Testis (tissue), 3 donors: ENCODE data around the gene BARX1. TPM values are rescaled to one million over a fixed set of nuclear protein-coding genes. Genes with fewer than 3 reads are reported as not detected.
A peak's percentile ranks its signal among the peaks of the same experiment; 100 is the strongest.

Source experiments
- DNase-seq: peaks from one replicate; pipeline ENCODE4 v3.0.0-alpha.2; 2019
- H3K27ac ChIP-seq, 2 donors: fragments of 200-600 bp; sonication (generic); one replicate each; pipeline ENCODE4 v1.5.1; 2019
- H3K27me3 ChIP-seq: fragments of 200-600 bp; sonication (generic); one replicate; pipeline ENCODE4 v1.5.1; 2019
- H3K36me3 ChIP-seq: fragments of 200-600 bp; sonication (generic); one replicate; pipeline ENCODE4 v1.5.1; 2017; ENCODE audit warnings: low read depth; ENCODE audit errors: missing control alignments
- H3K4me1 ChIP-seq: fragments of 200-600 bp; sonication (generic); one replicate; pipeline ENCODE4 v1.5.1; 2019
- H3K4me3 ChIP-seq, 2 donors: fragments of 200-600 bp; sonication (generic); one replicate each; pipeline ENCODE4 v1.5.1; 2017 to 2019
- H3K9me3 ChIP-seq: fragments of 200-600 bp; sonication (generic); one replicate; pipeline ENCODE4 v1.5.1; 2017
- CTCF ChIP-seq, 3 experiments: fragments of 450-650 bp in 2 of 3; fragments of 200-600 bp in 1 of 3; sonication (generic) in 1 of 3; IDR thresholded peaks; one replicate each; pipeline ENCODE4 v1.5.1; 2016 to 2019; ENCODE audit warnings: antibody characterized with exemption in 3 of 3, mild to moderate bottlenecking in 2 of 3, moderate library complexity in 1 of 3
- POLR2A ChIP-seq: fragments of 450-650 bp; IDR thresholded peaks from one replicate; pipeline ENCODE4 v1.6.1; 2017; ENCODE audit warnings: antibody characterized with exemption, mild to moderate bottlenecking, moderate library complexity
- WGBS, 2 donors: methylation state at CpG; one replicate each; pipeline ENCODE4 v1.1.5; 2018; 5-methylcytosine and 5-hydroxymethylcytosine counted together
- intact Hi-C: fragments of 100-400 bp; cut with DNase I; formaldehyde crosslinking; loops from one replicate; pipeline ENCODE4 v1.15.1; 2023; ENCODE audit warnings: low total_unique reads
- polyA plus RNA-seq: library from polyadenylated mRNA; stranded (reverse); fragments of 350-450 nt; fragmentation: Illumina TruSeq; extraction: RNeasy Lipid Tissue Mini Kit (QIAGEN cat#74804); gene quantifications from one replicate; pipeline ENCODE4 v1.2.3, GENCODE V29; 2014; ENCODE audit warnings: low read depth, low replicate concordance; ENCODE audit not compliant: insufficient read depth
- total RNA-seq, 2 donors: library from RNA; depleted of rRNA; stranded (reverse); fragments of >200 nt; gene quantifications; one replicate each; pipeline ENCODE4 v1.2.3, GENCODE V29; 2016

The BARX1 gene
- total and polyA plus RNA-seq, 3 donors from 2014 or later: 3.7 to 8.6 (median 3.7) TPM

DNA sequence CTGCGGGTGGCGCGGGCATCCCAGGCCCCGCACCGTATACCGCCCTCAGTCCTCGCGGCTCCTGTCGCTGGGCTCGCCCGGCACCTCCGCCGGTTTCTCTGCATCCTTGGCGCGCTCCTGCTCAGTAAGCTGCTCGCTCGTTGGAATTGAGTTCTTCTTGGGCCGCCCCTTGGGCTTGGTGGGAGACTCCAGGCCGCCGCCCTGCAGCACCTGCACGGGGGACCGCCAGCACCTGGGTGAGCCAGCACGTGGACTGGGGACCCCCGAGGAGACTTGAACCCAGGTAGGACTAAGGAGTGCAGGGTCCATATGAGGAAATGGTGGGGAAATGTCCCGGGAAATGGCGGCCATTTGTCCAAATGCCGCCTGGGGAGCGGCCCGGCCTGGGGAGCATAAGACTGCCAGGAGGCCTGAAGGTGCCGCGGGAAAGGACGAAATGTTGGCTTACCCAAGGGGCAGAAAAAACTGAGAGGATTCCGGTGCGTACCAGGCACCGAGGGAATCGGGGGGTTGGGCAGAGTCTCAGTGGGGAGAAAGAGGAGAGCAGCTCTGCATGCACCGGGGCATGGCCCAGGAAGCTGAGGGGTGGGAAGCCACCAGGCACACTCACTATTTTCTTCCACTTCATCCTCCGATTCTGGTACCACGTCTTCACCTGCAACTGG is 2.9 kb downstream of the BARX1 start:
- Histone ChIP-seq H3K36me3 (no peaks in the 10 kb centered on the region), H3K4me3 (peak overlapping the region in 1 of 2 donors; percentile 10), H3K27ac (no peak overlapping the region), H3K27me3 (no peaks in the 10 kb centered on the region), H3K4me1 (peaks cover 38% of the 10 kb centered on the region), H3K9me3 (no peaks in the 10 kb centered on the region)
- DNase-seq: no peak
- TF ChIP-seq CTCF (IDR thresholded peaks at IDR 0.05) (no peak), POLR2A (no peak)
- intact Hi-C loops: no loop called here
- 5 to 9% methylated on average over 8 to 39 of the region's 39 CpGs for WGBS, 2 donors

DNA sequence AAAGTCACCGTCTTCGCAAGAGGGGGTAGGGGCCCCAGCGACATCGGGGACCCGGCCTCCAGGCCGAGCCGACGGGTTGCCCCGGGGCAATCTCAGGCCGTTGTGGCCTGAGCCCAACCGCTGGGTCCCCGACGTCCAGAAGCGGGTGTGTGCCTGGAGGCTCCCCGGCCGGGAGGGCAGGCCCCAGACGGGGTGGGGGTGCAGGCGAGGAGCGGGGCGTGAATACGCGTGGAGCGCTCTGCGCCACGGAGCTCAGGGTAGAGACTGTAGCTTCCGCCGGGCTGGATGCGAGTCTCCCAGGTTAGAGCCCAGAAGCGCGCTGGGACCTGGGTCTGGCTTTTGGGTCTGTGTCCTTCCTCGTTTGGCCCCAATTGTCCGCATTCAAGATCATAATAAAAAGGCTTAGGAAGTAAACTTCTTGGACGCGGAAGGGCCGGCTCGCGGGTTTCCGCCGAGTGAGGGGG is 3.5 kb downstream of the BARX1 start:
- Histone ChIP-seq H3K27me3 (no peaks in the 10 kb centered on the region), H3K27ac (no peak overlapping the region), H3K36me3 (no peaks in the 10 kb centered on the region), H3K4me1 (peaks cover 38% of the 10 kb centered on the region), H3K9me3 (no peaks in the 10 kb centered on the region), H3K4me3 (peak overlapping the region in 1 of 2 donors; percentile 10)
- 1% methylated on average over 39 of the region's 39 CpGs; no CpG with 5 or more reads in 1 of the 2 donors for WGBS, 2 donors
- no peak for TF ChIP-seq POLR2A
- TF ChIP-seq CTCF (IDR thresholded peaks at IDR 0.05): no peak
- intact Hi-C loops: no loop called here
- no peak for DNase-seq

- WGBS, 2 donors: 5 to 24% methylated on average over 2 to 47 of the region's 47 CpGs
- peak; percentile 34 for DNase-seq
- H3K4me3 ChIP-seq: peak overlapping the region in 1 of 2 donors; percentile 1
- TF ChIP-seq POLR2A (no peak), CTCF (IDR thresholded peaks at IDR 0.05) (no peak)
- H3K27me3 ChIP-seq: no peaks in the 10 kb centered on the region
- no peaks in the 10 kb centered on the region for H3K9me3 ChIP-seq
- intact Hi-C loops: no loop called here
- H3K4me1 ChIP-seq: peaks cover 41% of the 10 kb centered on the region
- no peak overlapping the region for H3K27ac ChIP-seq
- H3K36me3 ChIP-seq: no peaks in the 10 kb centered on the region
These were observed 4.2 kb downstream of the BARX1 start for GRCh38 chr9:93950619-93951601.

GRCh38 chr9:93949694-93950449 is 5.3 kb downstream of the BARX1 start:
- TF ChIP-seq CTCF (IDR thresholded peaks at IDR 0.05) (no peak), POLR2A (no peak)
- no peak for DNase-seq
- H3K4me1 ChIP-seq: peaks cover 39% of the 10 kb centered on the region
- H3K4me3 ChIP-seq: no peak overlapping the region
- no peaks in the 10 kb centered on the region for H3K27me3 ChIP-seq
- 32 to 47% methylated on average over 10 to 16 of the region's 16 CpGs for WGBS, 2 donors
- no peaks in the 10 kb centered on the region for H3K36me3 ChIP-seq
- H3K27ac ChIP-seq: no peak overlapping the region
- intact Hi-C loops: no loop called here
- no peaks in the 10 kb centered on the region for H3K9me3 ChIP-seq
